Stimulated activated naive CD8-positive, alpha-beta T cell treated with anti-CD3 and anti-CD28 coated beads, Interleukin-15, Interleukin-2, amounts not matched to agents 100 U/mL and 50 U/mL, for 24 hours (primary cell): ENCODE measurements around the gene PSMB7.

Source experiments
- ATAC-seq: fragments of 150-1000 bp; cut with Tn5 transposase; one replicate; pipeline ENCODE4 v1.10.0; 2021
- DNase-seq: peaks from one replicate; pipeline ENCODE4 v3.0.0; 2021

The PSMB7 gene

DNA sequence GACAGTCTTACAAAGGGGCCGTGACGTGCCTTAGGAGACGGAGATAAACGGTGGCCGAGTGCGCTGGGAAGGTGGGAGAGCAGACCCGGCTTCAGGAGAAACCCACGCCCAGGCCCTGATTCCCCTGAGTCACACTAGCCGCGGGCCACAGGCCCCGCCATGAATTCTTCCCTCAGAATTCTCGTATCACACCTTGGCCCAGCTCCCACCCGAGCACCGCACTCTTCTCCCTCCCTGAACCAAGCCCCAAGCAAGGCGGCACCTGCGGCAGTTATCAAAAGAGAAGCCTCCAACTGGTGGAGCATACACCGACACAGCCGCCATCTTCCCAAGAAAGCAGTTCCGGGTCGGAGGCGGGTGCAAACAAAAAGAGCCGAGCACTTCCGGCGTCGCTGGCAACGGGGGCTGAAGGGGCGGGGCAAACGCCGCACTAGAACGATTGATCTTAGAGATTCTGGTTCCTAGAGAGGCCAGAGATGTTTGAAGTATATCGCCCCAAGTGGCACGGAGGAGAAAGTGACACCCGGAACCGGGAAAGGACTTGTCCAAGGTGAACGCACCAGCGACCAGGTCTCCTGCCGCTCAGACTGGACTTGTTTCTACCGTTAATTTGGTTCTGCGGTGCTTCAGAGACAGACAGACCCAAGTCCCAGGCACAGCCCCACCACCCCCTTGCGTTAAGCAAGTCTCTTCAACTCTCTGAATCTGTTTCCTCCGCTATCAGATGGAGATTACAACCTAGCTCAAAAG is at the start of gene PSMB7:
PSMB7 (minus strand) TSS at position 341 of the 750 bp plus-strand sequence; CDS start at position 324, 17 bp downstream.
- DNase-seq (peak; percentile 96), ATAC-seq (peak; percentile 94)

DNA sequence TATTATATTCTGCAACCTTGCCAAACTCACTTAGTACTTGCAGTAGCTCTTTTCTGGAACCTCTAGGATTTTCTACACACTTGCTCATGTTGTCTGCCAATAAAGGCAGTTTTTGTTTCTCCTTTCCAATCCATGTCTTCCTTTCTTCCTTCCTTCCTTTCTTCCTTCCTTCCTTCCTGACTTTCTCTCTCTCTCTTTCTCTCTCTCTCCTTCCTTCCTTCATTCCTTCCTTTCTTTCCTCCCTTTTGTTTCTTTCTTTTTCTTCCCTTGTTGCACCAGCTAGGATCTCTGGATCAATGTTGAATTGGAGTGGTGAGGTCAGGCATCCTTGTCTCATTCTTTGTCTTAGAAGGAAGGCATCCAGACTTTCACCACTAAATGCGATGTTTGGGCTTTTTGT is 47.5 kb upstream of the PSMB7 start:
- no peak for DNase-seq
- ATAC-seq = no peak

DNA sequence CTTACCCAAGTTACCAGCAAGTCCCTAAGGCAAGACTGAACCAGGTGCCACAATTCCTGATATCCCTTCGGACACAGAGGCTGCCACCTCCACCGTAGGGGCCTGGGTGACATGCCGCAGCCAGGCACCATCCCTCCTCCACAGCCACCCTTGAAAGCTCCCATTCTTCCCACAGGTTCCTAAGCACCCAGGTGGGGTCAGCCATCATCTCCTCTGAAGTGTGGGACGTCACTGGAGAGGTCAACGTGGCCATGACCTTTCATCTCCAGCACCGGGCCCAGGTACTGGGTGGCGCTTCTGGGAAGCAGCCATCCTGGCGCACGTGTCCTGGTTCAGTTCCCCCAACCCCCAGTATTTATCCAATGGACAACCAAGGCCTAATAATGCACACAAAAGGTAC is 43.2 kb upstream of the PSMB7 start:
- DNase-seq (no peak), ATAC-seq (no peak)

DNA sequence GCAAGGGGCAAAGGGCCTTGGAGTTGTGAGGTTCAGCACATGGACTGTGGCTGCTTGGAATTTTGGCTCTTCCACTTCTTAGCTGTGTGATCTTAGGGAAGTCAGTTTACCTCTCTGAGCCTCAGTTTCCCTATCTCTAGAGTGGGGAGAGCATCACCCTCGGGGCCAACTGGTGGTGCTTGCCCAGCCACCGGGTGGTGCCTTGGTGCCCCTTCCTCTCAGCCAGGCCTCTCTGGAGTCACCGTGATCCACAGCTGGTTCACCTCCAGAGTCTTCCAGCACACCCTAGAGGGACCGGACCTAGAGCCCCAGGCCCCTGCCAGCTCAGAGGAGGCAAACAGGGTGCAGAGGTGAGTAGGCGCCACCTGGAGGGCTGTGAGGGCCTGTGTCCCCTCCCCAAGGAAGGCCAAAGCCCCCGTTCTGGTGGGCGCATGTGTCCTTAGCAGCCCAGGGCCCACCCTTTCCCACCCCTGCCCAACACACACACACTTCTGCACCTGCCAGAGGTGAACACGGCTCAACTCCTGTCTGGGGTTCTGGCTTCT is 42.7 kb upstream of the PSMB7 start:
- no peak for DNase-seq
- no peak for ATAC-seq

DNA sequence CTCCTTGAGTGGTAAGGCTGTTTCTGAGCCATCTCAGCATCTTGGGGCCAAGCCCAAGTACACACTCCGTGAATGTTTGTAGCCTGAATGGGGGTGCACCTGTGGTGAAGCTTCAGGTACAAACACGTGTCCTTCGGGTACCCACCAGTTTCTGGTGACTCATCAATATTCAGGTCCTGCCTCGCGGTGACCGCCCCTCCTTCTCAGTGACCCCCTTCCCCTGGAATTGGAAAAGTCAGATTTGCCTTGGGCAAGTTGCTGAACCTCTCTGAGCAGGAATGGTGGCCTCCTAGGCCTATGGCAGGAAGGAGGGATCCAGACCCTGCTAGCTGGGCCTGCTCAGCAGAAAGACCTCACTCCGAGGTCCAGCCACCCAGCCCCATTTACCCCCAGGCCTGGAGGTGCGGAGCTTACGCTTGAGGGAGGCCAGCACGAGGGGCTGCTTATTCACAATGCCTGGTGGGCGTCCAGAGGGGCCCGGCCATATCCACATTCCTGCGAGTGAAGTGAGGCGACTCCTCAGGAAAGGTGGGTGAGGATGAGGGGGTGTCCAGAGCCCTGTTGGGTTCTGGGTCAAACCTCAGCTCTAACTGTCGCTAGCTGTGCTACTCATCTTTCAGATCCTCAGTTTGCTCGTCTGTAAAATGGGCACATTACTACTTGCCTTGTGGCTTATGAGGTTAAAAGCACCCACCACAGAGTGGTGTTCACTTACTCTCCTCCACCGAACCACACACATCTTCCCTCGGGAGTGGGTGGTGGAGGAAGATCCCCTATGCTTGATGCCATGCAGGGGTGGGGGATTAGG is 42.0 kb upstream of the PSMB7 start:
- ATAC-seq = no peak
- DNase-seq = no peak

- no peak for DNase-seq
- no peak for ATAC-seq
Observed at GRCh38 chr9:124456341-124457078, 41.3 kb upstream of the PSMB7 start.

- no peak for DNase-seq
- ATAC-seq = no peak
Observed at GRCh38 chr9:124455820-124456219, 40.6 kb upstream of the PSMB7 start.

GRCh38 chr9:124454791-124455443 is 39.7 kb upstream of the PSMB7 start:
- ATAC-seq (no peak), DNase-seq (no peak)

- DNase-seq (no peak), ATAC-seq (no peak)
Observed at GRCh38 chr9:124454296-124454695, 39.1 kb upstream of the PSMB7 start.

- DNase-seq = peak; percentile 14
- no peak for ATAC-seq
Observed at GRCh38 chr9:124453586-124454191, 38.4 kb upstream of the PSMB7 start.

DNA sequence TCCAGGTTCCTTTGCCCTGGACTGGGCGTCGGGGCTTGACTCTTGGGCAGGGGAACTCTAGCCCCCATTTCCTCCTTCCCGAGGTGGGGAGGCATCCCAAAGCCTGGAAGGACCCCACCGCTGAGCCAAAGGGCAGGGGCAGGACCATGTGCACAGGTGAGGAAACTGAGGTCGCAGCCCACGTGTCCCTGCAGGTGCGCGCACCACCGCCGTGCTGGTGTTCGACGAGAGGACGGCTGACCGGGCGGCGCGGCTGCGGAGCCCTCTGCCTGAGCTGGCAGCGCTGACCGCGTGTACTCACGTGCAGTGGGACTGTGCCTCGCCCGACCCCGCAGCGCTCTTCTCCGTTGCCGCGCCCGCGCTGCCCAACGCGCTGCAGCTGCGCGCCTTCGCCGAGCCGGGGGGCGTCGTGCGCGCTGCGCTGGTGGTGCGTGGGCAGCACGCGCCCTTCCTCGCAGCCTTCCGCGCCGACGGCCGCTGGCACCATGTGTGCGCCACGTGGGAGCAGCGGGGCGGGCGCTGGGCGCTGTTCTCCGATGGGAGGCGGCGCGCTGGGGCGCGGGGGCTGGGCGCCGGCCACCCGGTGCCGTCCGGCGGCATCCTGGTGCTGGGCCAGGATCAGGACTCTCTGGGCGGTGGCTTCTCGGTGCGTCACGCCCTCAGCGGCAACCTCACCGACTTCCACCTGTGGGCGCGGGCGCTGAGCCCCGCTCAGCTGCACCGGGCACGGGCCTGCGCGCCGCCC is 37.8 kb upstream of the PSMB7 start:
- ATAC-seq = no peak

DNA sequence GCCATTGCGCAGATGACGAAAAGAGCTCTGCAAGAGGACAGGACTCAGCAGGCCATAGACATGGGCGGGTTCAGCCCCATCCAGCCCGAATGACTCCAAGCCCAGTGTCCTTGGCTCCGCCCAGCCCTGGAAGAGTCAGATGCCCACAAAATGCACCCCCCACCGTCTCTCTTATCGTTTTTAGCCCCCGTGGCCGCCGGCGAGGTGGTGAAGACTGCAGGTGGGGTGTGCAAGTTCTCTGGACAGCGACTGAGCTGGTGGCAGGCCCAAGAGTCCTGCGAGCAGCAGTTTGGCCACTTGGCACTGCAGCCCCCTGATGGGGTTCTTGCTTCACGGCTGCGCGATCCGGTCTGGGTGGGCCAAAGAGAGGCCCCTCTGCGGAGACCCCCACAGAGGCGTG is 37.1 kb upstream of the PSMB7 start:
- ATAC-seq (no peak), DNase-seq (no peak)

More for the DNA sequence above, 37.8 kb upstream of the PSMB7 start:
- DNase-seq = no peak

DNA sequence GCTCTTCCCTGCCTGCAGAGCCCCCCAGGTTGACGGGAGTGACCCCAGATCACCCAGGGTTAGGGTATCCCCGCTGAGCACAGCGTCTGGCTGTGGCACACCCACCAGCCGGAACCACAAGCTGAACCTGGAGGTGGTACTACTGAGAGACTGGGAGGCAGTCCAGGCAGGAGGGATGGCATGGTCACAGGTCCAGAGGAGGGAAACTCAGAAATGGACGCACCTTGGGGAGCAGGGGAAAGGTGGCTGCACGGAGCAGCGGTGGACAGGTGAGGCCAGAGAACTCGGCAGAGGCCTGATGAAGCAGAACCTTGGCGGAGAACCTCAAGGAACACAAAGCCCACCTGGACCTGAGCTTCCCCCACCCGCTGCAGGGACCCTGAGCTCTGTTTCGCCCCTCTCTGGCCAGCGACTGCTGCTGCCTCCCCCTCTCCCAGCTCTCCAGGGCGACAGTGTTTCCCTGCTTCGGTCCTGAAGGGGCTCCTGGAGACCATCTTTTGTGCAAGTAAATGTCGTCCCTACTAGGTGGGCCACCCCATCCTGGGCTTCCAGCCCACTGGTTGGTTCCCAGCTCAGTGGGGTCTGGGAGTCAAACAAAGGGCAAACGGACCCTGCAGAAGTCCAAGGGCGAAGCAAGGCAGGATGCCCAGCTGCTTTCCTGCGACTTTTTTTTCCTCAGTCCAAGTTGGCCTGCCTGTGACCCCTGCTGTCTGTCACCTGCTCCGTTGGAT is 35.9 kb upstream of the PSMB7 start:
- DNase-seq (no peak), ATAC-seq (no peak)

GRCh38 chr9:124450241-124450924 is 35.1 kb upstream of the PSMB7 start, which contains the start of gene ADGRD2:
ADGRD2 (plus strand) TSS chr9:124450451; CDS start chr9:124451667, 1,216 bp downstream.
- DNase-seq (peak; percentile 15), ATAC-seq (no peak)

- DNase-seq = no peak
- no peak for ATAC-seq
Observed at GRCh38 chr9:124449381-124450151, 34.3 kb upstream of the PSMB7 start.

DNA sequence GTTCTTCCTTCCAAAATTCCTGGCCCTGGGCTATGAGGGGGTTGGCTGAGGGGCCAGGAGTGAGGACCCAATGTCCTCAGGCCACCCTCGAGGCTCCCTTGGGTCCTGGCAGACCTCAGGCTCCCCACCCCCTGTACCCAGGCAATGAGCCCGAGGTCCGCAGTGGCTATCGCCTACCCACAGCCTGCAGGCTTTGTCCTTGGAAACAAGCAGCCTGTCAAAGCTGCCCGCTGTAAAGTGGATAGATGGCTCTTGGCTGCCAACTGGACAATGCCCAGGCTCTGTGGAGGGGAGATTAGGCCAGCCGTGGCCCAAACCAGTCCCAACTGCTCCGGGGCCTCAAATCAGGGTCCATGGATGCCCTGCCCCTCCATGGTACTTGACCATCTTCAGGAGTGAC is 32.8 kb upstream of the PSMB7 start:
- DNase-seq (no peak), ATAC-seq (no peak)

- ATAC-seq (no peak), DNase-seq (no peak)
Observed at GRCh38 chr9:124447297-124447661, 32.0 kb upstream of the PSMB7 start.

GRCh38 chr9:124444166-124444565 is 28.9 kb upstream of the PSMB7 start:
- DNase-seq = no peak
- ATAC-seq = no peak

DNA sequence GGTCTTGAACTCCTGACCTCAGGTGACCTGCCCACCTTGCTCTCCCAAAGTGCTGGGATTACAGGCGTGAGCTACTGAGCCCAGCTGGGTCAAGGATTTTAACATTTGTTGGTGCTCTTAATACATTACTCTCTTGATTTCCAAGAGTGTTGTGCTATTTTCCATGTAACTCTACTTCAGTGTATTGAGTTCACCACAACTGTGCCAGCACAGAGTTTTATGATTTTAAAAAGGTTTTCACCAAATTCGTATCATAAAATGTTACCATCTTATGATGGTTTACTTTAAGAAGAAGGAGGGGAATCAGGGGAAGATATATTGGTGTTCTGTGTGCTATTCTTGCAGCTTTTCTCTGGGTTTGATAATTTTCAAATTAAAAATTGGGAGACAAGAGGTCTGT is 28.4 kb upstream of the PSMB7 start:
- ATAC-seq (no peak), DNase-seq (no peak)
